IPS DF 6.9 (cell line): ENCODE results near the gene ZSCAN18.
A peak's percentile ranks its signal among the peaks of the same experiment; 100 is the strongest.

Experiments used
- DNase-seq: peaks from one replicate; pipeline ENCODE4 v3.0.0-alpha.2; 2013; ENCODE audit warnings: low read depth, low spot score
- H3K27ac ChIP-seq: one replicate; pipeline ENCODE4 v1.5.1; 2013; ENCODE audit warnings: low read length, control low read depth
- H3K27me3 ChIP-seq: 2 replicates; pipeline ENCODE4 v1.6.1; 2013; ENCODE audit warnings: mild to moderate bottlenecking, low read length; ENCODE audit not compliant: control insufficient read depth, insufficient read depth
- H3K36me3 ChIP-seq: 2 replicates; pipeline ENCODE4 v1.6.1; 2013; ENCODE audit warnings: low read length; ENCODE audit not compliant: control insufficient read depth, insufficient read depth
- H3K4me1 ChIP-seq: 2 replicates; pipeline ENCODE4 v1.6.1; 2013; ENCODE audit warnings: low read length; ENCODE audit not compliant: control insufficient read depth, insufficient read depth
- H3K4me3 ChIP-seq: 2 replicates; pipeline ENCODE4 v1.5.1; 2013; ENCODE audit warnings: mild to moderate bottlenecking, low read length
- H3K9me3 ChIP-seq: 2 replicates; pipeline ENCODE4 v1.6.1; 2013; ENCODE audit warnings: low read length, inconsistent platforms; ENCODE audit not compliant: control insufficient read depth, insufficient read depth
- WGBS: extraction: QIAGEN DNeasy Blood & Tissue Kit; methylation state at CpG from one replicate; pipeline ENCODE4 v1.1.7; 2013; ENCODE audit warnings: mixed read lengths, missing lambda C conversion rate; ENCODE audit not compliant: insufficient read length, insufficient coverage; 5-methylcytosine and 5-hydroxymethylcytosine counted together

Gene ZSCAN18

GRCh38 chr19:58042495-58043340, 55.3 kb downstream of the ZSCAN18 start:
- no peak for DNase-seq
- Histone ChIP-seq H3K27me3 (no peaks in the 10 kb centered on the region), H3K4me3 (peak overlapping the region; percentile 3; the same call in 1 of the 2 replicates), H3K36me3 (no peaks in the 10 kb centered on the region), H3K9me3 (peaks cover 1% of the 10 kb centered on the region), H3K4me1 (peaks cover 5% of the 10 kb centered on the region; the same call in 1 of the 2 replicates), H3K27ac (no peak overlapping the region)
- no CpG with 5 or more reads among the region's 54 CpGs for WGBS

- H3K4me1 ChIP-seq = peaks cover 5% of the 10 kb centered on the region; the same call in 1 of the 2 replicates
- H3K36me3 ChIP-seq = no peaks in the 10 kb centered on the region
- WGBS = no CpG with 5 or more reads among the region's 21 CpGs
- no peak overlapping the region for H3K4me3 ChIP-seq
- DNase-seq = no peak
- H3K27ac ChIP-seq = no peak overlapping the region
- no peaks in the 10 kb centered on the region for H3K27me3 ChIP-seq
- H3K9me3 ChIP-seq = no peaks in the 10 kb centered on the region
These were observed 57.1 kb downstream of the ZSCAN18 start for GRCh38 chr19:58040751-58041525.

DNA sequence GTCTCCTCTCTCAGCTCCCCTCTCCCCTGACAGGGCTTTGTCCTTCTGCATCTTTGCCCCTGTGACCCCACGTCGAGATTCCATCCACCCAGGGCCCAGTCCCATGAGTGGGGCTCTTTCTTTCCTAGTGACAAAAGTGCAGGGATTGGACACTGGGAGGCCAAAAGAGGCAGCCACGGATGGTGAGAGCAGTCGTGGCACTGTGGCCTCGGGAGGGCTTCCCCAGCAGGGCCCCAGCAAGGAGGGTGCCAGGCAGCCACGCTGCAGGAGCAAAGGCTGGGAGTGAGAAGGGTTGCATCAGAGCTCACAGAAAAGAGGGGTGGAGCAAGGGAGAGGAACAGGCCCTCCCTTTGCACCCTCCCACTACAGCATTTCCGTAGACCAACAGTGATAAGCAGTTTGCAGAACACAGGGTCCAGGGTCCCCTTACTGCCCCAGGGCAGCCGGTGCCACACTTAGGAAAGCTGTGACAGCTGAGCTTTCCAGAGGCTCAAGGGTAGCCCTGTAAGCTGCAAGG, 59.3 kb downstream of the ZSCAN18 start:
- Histone ChIP-seq H3K4me1 (peaks cover 5% of the 10 kb centered on the region; the same call in 1 of the 2 replicates), H3K9me3 (no peaks in the 10 kb centered on the region; the same call in 1 of the 2 replicates), H3K27ac (no peak overlapping the region), H3K4me3 (no peak overlapping the region), H3K36me3 (no peaks in the 10 kb centered on the region; the same call in 1 of the 2 replicates), H3K27me3 (no peaks in the 10 kb centered on the region)
- no peak for DNase-seq
- WGBS = no CpG with 5 or more reads among the region's 8 CpGs

- Histone ChIP-seq H3K9me3 (no peaks in the 10 kb centered on the region; the same call in 1 of the 2 replicates), H3K36me3 (no peaks in the 10 kb centered on the region; the same call in 1 of the 2 replicates), H3K27ac (no peak overlapping the region), H3K4me3 (no peak overlapping the region), H3K4me1 (peaks cover 5% of the 10 kb centered on the region; the same call in 1 of the 2 replicates), H3K27me3 (no peaks in the 10 kb centered on the region)
- no CpG with 5 or more reads among the region's 44 CpGs for WGBS
- no peak for DNase-seq
These were observed 59.9 kb downstream of the ZSCAN18 start for GRCh38 chr19:58037927-58038687.

DNA sequence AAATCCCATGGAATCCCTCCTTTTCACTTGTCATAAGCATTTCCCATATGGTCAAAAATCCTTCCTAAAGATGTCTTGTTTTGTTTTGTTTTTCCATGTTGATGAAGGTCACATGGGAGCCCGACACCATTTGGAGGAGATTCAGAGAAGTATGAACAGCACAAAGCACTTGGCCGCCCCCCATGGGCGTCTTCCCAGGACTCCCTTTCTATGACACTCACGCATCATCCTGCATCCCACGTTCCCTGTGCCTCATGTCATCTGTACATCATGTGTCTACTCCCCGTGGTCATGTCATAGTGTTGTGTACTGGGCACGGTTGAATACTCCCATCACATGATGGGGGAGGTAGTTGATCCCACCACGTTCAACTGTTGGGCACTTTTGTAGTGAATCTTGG, 62.2 kb downstream of the ZSCAN18 start:
- peaks cover 5% of the 10 kb centered on the region; the same call in 1 of the 2 replicates for H3K4me1 ChIP-seq

GRCh38 chr19:58034477-58034793, 63.6 kb downstream of the ZSCAN18 start:
- H3K9me3 ChIP-seq = no peaks in the 10 kb centered on the region; the same call in 1 of the 2 replicates
- WGBS = no CpG with 5 or more reads among the region's 20 CpGs
- no peak for DNase-seq
- peaks cover 5% of the 10 kb centered on the region; the same call in 1 of the 2 replicates for H3K4me1 ChIP-seq
- H3K27ac ChIP-seq = no peak overlapping the region
- no peaks in the 10 kb centered on the region for H3K27me3 ChIP-seq
- no peaks in the 10 kb centered on the region; the same call in 1 of the 2 replicates for H3K36me3 ChIP-seq
- peak overlapping the region; percentile 66; the same call in 1 of the 2 replicates for H3K4me3 ChIP-seq

More for the DNA sequence above, 62.2 kb downstream of the ZSCAN18 start:
- no peak for DNase-seq
- no peaks in the 10 kb centered on the region for H3K27me3 ChIP-seq
- H3K36me3 ChIP-seq = no peaks in the 10 kb centered on the region; the same call in 1 of the 2 replicates
- H3K27ac ChIP-seq = no peak overlapping the region
- WGBS = no CpG with 5 or more reads among the region's 8 CpGs
- H3K4me3 ChIP-seq = no peak overlapping the region
- no peaks in the 10 kb centered on the region; the same call in 1 of the 2 replicates for H3K9me3 ChIP-seq
